Liver (tissue), 9 donors: ENCODE measurements around the gene NOTCH1. TPM values are rescaled to one million over a fixed set of nuclear protein-coding genes. Genes with fewer than 3 reads are reported as not detected.

Source experiments
- DNase-seq: peaks from one replicate; pipeline ENCODE4 v3.0.0-alpha.2; 2017; ENCODE audit warnings: low spot score
- H3K27ac ChIP-seq, 2 donors: one replicate each; pipeline ENCODE4 v1.7.0; 2013; ENCODE audit warnings: inconsistent platforms in 2 of 2, low read length in 2 of 2, control low read depth in 1 of 2, low read depth in 1 of 2, mild to moderate bottlenecking in 1 of 2
- H3K27me3 ChIP-seq, 4 donors: one replicate each; pipeline versions ENCODE4 v1.6.1 to v1.7.0; 2013; ENCODE audit warnings: low read length in 3 of 4, inconsistent platforms in 1 of 4, mild to moderate bottlenecking in 1 of 4, moderate library complexity in 1 of 4; ENCODE audit not compliant: control insufficient read depth in 4 of 4, insufficient read depth in 4 of 4
- H3K36me3 ChIP-seq, 4 donors: one replicate each; pipeline versions ENCODE4 v1.6.1 to v1.7.0; 2013; ENCODE audit warnings: low read length in 3 of 4, mild to moderate bottlenecking in 3 of 4, low read depth in 1 of 4, moderate library complexity in 1 of 4; ENCODE audit not compliant: control insufficient read depth in 4 of 4, insufficient read depth in 3 of 4
- H3K4me1 ChIP-seq, 4 donors: one replicate each; pipeline versions ENCODE4 v1.6.1 to v1.7.0; 2013; ENCODE audit warnings: low read length in 3 of 4, mild to moderate bottlenecking in 3 of 4, moderate library complexity in 1 of 4; ENCODE audit not compliant: control insufficient read depth in 4 of 4, insufficient read depth in 4 of 4
- H3K4me3 ChIP-seq, 3 donors: one replicate each; pipeline versions ENCODE4 v1.6.1 to v1.7.0; 2013; ENCODE audit warnings: low read length in 3 of 3, control low read depth in 1 of 3, low read depth in 1 of 3, mild to moderate bottlenecking in 1 of 3
- H3K9ac ChIP-seq, 2 donors: one replicate each; pipeline ENCODE4 v1.7.0; 2013; ENCODE audit warnings: low read length in 2 of 2, mild to moderate bottlenecking in 2 of 2, moderate library complexity in 2 of 2, control low read depth in 1 of 2, low read depth in 1 of 2
- H3K9me3 ChIP-seq, 4 donors: one replicate each; pipeline versions ENCODE4 v1.6.1 to v1.7.0; 2013; ENCODE audit warnings: low read length in 3 of 4; ENCODE audit not compliant: control insufficient read depth in 4 of 4
- EGR1 ChIP-seq, 2 donors: IDR thresholded peaks; 2 replicates each; pipeline ENCODE4 v1.6.1; 2016 to 2018; ENCODE audit warnings: antibody characterized with exemption in 2 of 2, low read depth in 2 of 2
- FOXA1 ChIP-seq: IDR thresholded peaks from 2 replicates; pipeline ENCODE4 v1.6.1; 2016; ENCODE audit warnings: antibody characterized with exemption
- FOXA2 ChIP-seq: IDR thresholded peaks from 2 replicates; pipeline ENCODE4 v1.6.1; 2016; ENCODE audit warnings: antibody characterized with exemption
- HNF4A ChIP-seq, 2 donors: conservative IDR thresholded peaks; 2 replicates each; pipeline ENCODE4 v1.6.1; 2016; ENCODE audit warnings: antibody characterized with exemption in 2 of 2, mild to moderate bottlenecking in 2 of 2
- HNF4G ChIP-seq: IDR thresholded peaks from 2 replicates; pipeline ENCODE4 v1.6.1; 2016; ENCODE audit warnings: antibody characterized with exemption
- JUND ChIP-seq, 2 donors: IDR thresholded peaks; 2 replicates each; pipeline ENCODE4 v1.6.1; 2016; ENCODE audit warnings: antibody characterized with exemption in 2 of 2
- NR2F2 ChIP-seq: IDR thresholded peaks from 2 replicates; pipeline ENCODE4 v1.6.1; 2016; ENCODE audit warnings: antibody characterized with exemption
- RAD21 ChIP-seq, 2 donors: IDR thresholded peaks; 2 replicates each; pipeline ENCODE4 v1.6.1; 2016; ENCODE audit warnings: antibody characterized with exemption in 2 of 2, mild to moderate bottlenecking in 2 of 2
- RXRA ChIP-seq, 2 donors: IDR thresholded peaks; 2 replicates each; pipeline ENCODE4 v1.6.1; 2017 to 2018; ENCODE audit warnings: antibody characterized with exemption in 2 of 2, mild to moderate bottlenecking in 1 of 2
- SP1 ChIP-seq: IDR thresholded peaks from 2 replicates; pipeline ENCODE4 v1.6.1; 2018; ENCODE audit warnings: antibody characterized with exemption, mild to moderate bottlenecking
- TAF1 ChIP-seq: conservative IDR thresholded peaks from 2 replicates; pipeline ENCODE4 v1.6.1; 2016; ENCODE audit warnings: antibody characterized with exemption, mild to moderate bottlenecking
- YY1 ChIP-seq: IDR thresholded peaks from 2 replicates; pipeline ENCODE4 v1.6.1; 2016; ENCODE audit warnings: antibody characterized with exemption, mild to moderate bottlenecking
- WGBS: extraction: QIAGEN DNeasy Blood & Tissue Kit; methylation state at CpG from one replicate; pipeline ENCODE4 v1.1.7; 2013; 5-methylcytosine and 5-hydroxymethylcytosine counted together
- polyA plus RNA-seq, 2 donors: library from polyadenylated mRNA; stranded (reverse) in 1 of 2; unstranded in 1 of 2; fragments of 200-250 nt in 1 of 2; fragments of >200 nt in 1 of 2; fragmentation: Nextera tagmentation in 1 of 2; extraction: Ambion mirVana in 1 of 2; gene quantifications; one replicate each; pipeline versions ENCODE4 v1.2.1 to v1.2.3, GENCODE V29; 2013 to 2015
- total RNA-seq, 2 donors: library from RNA; depleted of rRNA; stranded (reverse); fragments of >200 nt; gene quantifications; one replicate each; pipeline ENCODE4 v1.2.3, GENCODE V29; 2014
- TF ChIP-seq, protein P1 (sequence below): IDR thresholded peaks from 2 replicates; pipeline ENCODE4 v1.6.1; 2016; ENCODE audit warnings: antibody characterized with exemption
- TF ChIP-seq, protein P2 (sequence below): IDR thresholded peaks from 2 replicates; pipeline ENCODE4 v1.6.1; 2016; ENCODE audit warnings: antibody characterized with exemption, mild to moderate bottlenecking
- TF ChIP-seq, protein P3 (sequence below): fragments of 150-350 bp; IDR thresholded peaks from 2 replicates; pipeline ENCODE4 v1.5.1; 2017; ENCODE audit warnings: improper control_type of control experiment, low read depth, low read length; ENCODE audit not compliant: missing input control
- TF ChIP-seq, protein P4 (sequence below): IDR thresholded peaks from 2 replicates; pipeline ENCODE4 v1.6.1; 2016; ENCODE audit warnings: antibody characterized with exemption
- TF ChIP-seq, protein P5 (sequence below): IDR thresholded peaks from 2 replicates; pipeline ENCODE4 v1.6.1; 2016; ENCODE audit warnings: antibody characterized with exemption
- donor health status: healthy.
- donor health status: healthy.
- donor health status: healthy.
- donor health status: healthy.
- donor health status: healthy.

NOTCH1 gene
- total and polyA plus RNA-seq, 4 donors = 2.4 to 22.3 (median 8.5) TPM

DNA sequence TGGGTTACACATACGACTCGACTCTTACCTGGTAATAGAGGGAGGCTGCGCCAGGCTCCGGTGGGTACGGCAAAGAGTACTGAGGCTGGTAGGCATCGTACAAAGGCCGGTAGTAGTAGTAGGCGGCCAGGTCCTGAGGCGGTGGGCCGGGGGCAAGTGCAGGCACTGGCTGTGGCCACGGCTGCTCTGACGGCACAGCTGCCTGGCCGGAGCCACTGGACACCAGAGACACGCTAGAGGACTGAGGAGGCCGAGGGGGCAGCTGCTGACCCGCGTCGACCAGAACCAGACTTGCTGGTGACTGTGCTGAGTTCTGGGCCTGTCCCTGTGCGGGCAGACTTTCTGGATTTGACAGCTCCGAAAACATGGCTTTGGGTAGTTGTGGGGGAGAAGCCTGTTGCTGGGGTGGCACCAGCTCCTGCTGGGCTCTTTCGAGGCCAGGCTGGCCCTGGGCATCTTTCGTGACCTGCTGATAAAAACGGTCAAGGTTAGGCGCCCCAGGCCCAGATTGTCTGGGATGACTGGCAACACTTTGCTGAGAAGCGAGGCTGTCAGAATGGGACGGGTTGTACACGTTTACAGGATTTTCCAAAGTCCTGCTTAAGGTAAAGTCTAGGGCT, 71.7 kb downstream of the NOTCH1 start:
- TF ChIP-seq RXRA (IDR thresholded peaks at IDR 0.05) = no peak
- TF ChIP-seq, protein P1, sequence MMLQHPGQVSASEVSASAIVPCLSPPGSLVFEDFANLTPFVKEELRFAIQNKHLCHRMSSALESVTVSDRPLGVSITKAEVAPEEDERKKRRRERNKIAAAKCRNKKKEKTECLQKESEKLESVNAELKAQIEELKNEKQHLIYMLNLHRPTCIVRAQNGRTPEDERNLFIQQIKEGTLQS = no peak
- TF ChIP-seq, protein P2, sequence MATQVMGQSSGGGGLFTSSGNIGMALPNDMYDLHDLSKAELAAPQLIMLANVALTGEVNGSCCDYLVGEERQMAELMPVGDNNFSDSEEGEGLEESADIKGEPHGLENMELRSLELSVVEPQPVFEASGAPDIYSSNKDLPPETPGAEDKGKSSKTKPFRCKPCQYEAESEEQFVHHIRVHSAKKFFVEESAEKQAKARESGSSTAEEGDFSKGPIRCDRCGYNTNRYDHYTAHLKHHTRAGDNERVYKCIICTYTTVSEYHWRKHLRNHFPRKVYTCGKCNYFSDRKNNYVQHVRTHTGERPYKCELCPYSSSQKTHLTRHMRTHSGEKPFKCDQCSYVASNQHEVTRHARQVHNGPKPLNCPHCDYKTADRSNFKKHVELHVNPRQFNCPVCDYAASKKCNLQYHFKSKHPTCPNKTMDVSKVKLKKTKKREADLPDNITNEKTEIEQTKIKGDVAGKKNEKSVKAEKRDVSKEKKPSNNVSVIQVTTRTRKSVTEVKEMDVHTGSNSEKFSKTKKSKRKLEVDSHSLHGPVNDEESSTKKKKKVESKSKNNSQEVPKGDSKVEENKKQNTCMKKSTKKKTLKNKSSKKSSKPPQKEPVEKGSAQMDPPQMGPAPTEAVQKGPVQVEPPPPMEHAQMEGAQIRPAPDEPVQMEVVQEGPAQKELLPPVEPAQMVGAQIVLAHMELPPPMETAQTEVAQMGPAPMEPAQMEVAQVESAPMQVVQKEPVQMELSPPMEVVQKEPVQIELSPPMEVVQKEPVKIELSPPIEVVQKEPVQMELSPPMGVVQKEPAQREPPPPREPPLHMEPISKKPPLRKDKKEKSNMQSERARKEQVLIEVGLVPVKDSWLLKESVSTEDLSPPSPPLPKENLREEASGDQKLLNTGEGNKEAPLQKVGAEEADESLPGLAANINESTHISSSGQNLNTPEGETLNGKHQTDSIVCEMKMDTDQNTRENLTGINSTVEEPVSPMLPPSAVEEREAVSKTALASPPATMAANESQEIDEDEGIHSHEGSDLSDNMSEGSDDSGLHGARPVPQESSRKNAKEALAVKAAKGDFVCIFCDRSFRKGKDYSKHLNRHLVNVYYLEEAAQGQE = no peak
- TF ChIP-seq FOXA1 = no peak
- TF ChIP-seq, protein P3, sequence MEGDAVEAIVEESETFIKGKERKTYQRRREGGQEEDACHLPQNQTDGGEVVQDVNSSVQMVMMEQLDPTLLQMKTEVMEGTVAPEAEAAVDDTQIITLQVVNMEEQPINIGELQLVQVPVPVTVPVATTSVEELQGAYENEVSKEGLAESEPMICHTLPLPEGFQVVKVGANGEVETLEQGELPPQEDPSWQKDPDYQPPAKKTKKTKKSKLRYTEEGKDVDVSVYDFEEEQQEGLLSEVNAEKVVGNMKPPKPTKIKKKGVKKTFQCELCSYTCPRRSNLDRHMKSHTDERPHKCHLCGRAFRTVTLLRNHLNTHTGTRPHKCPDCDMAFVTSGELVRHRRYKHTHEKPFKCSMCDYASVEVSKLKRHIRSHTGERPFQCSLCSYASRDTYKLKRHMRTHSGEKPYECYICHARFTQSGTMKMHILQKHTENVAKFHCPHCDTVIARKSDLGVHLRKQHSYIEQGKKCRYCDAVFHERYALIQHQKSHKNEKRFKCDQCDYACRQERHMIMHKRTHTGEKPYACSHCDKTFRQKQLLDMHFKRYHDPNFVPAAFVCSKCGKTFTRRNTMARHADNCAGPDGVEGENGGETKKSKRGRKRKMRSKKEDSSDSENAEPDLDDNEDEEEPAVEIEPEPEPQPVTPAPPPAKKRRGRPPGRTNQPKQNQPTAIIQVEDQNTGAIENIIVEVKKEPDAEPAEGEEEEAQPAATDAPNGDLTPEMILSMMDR = no peak
- TF ChIP-seq TAF1 = no peak
- TF ChIP-seq NR2F2 = no peak
- no peak for TF ChIP-seq SP1
- TF ChIP-seq FOXA2 = no peak
- no peak for TF ChIP-seq HNF4G
- no peak for TF ChIP-seq JUND (IDR thresholded peaks at IDR 0.05)
- TF ChIP-seq YY1 = no peak
- no peak for TF ChIP-seq HNF4A (conservative IDR thresholded peaks at IDR 0.05)
- TF ChIP-seq, protein P4, sequence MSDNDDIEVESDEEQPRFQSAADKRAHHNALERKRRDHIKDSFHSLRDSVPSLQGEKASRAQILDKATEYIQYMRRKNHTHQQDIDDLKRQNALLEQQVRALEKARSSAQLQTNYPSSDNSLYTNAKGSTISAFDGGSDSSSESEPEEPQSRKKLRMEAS = no peak
- H3K4me3 ChIP-seq = no peak overlapping the region
- no peaks in the 10 kb centered on the region for H3K9me3 ChIP-seq
- H3K9ac ChIP-seq = no peak overlapping the region
- DNase-seq = no peak
- H3K36me3 ChIP-seq = peaks cover 49 to 85% (median 63%) of the 10 kb centered on the region in 4 donors
- H3K27ac ChIP-seq = no peak overlapping the region
- no peaks in the 10 kb centered on the region for H3K27me3 ChIP-seq
- no peaks in the 10 kb centered on the region for H3K4me1 ChIP-seq
- 95% methylated on average over 27 of the region's 27 CpGs for WGBS

DNA sequence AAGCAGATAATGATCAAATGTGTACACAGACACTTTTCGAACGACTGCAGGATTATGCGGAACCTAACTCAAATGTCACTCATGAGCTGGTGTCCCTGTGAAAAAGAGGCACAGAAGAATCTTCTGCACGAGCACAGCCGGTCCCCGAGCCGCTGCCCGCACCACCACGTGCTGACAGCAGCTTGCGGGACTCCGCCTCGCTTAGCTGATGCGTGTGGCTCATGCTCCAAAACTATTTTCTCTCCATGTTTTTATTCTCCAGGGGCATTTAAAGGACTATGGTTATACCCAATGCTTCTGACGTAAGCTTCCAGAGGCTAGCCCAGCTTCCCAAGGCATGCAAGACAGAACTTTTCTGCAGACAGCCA, 72.5 kb downstream of the NOTCH1 start:
- Histone ChIP-seq H3K27ac (no peak overlapping the region), H3K9me3 (no peaks in the 10 kb centered on the region), H3K9ac (no peak overlapping the region), H3K4me3 (no peak overlapping the region), H3K36me3 (peaks cover 53 to 92% (median 65%) of the 10 kb centered on the region in 4 donors), H3K4me1 (no peaks in the 10 kb centered on the region), H3K27me3 (no peaks in the 10 kb centered on the region)
- DNase-seq = no peak
- no peak for TF ChIP-seq SP1
- TF ChIP-seq RAD21 (IDR thresholded peaks at IDR 0.05) = no peak
- TF ChIP-seq NR2F2 = no peak
- TF ChIP-seq, protein P2 = no peak
- TF ChIP-seq YY1 = no peak
- no peak for TF ChIP-seq EGR1 (IDR thresholded peaks at IDR 0.05; ENCODE audit: low read depth in 2 of 2)
- TF ChIP-seq, protein P1 = no peak
- TF ChIP-seq, protein P5, sequence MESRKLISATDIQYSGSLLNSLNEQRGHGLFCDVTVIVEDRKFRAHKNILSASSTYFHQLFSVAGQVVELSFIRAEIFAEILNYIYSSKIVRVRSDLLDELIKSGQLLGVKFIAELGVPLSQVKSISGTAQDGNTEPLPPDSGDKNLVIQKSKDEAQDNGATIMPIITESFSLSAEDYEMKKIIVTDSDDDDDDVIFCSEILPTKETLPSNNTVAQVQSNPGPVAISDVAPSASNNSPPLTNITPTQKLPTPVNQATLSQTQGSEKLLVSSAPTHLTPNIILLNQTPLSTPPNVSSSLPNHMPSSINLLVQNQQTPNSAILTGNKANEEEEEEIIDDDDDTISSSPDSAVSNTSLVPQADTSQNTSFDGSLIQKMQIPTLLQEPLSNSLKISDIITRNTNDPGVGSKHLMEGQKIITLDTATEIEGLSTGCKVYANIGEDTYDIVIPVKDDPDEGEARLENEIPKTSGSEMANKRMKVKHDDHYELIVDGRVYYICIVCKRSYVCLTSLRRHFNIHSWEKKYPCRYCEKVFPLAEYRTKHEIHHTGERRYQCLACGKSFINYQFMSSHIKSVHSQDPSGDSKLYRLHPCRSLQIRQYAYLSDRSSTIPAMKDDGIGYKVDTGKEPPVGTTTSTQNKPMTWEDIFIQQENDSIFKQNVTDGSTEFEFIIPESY = no peak
- TF ChIP-seq JUND (IDR thresholded peaks at IDR 0.05) = no peak
- 88% methylated on average over 14 of the region's 14 CpGs for WGBS
